Adrenal gland (tissue), 12 donors: ENCODE results near the gene TOMM40. TPM values are rescaled to one million over a fixed set of nuclear protein-coding genes. Genes with fewer than 3 reads are reported as not detected.

Experiments used
- DNase-seq, 7 donors: peaks; one replicate each; pipeline ENCODE4 v3.0.0-alpha.2; 2019 to 2020
- H3K27ac ChIP-seq, 5 donors: fragments of 200-600 bp; sonication (generic) in 4 of 5; 1 replicate in 3 of 5; 2 replicates in 2 of 5; pipeline versions ENCODE4 v1.5.1 to v1.8.0; 2016 to 2020; ENCODE audit warnings: mild to moderate bottlenecking in 1 of 5
- H3K27me3 ChIP-seq: fragments of 200-600 bp; 2 replicates; pipeline ENCODE4 v1.8.0; 2021
- H3K36me3 ChIP-seq, 2 donors: fragments of 200-600 bp; replicated peaks in 1 of 2; 1 replicate in 1 of 2; 2 replicates in 1 of 2; pipeline versions ENCODE4 v1.5.1 to v1.8.0; 2018 to 2022
- H3K4me1 ChIP-seq, 2 donors: fragments of 200-600 bp; replicated peaks in 1 of 2; 1 replicate in 1 of 2; 2 replicates in 1 of 2; pipeline versions ENCODE4 v1.5.1 to v1.8.0; 2018 to 2021
- H3K4me3 ChIP-seq, 4 donors: fragments of 200-600 bp; sonication (generic) in 3 of 4; one replicate each; pipeline ENCODE4 v1.5.1; 2016 to 2018
- H3K9me3 ChIP-seq, 3 donors: fragments of 200-600 bp; sonication (generic) in 1 of 3; replicated peaks in 1 of 3; 1 replicate in 2 of 3; 2 replicates in 1 of 3; pipeline versions ENCODE4 v1.5.1 to v1.8.0; 2016 to 2021
- CTCF ChIP-seq, 6 experiments: fragments of 450-650 bp in 4 of 6; fragments of 200-600 bp in 2 of 6; sonication (generic) in 1 of 6; IDR thresholded peaks; 1 replicate in 5 of 6; 2 replicates in 1 of 6; pipeline versions ENCODE4 v1.5.1 to v1.8.0; 2016 to 2021; ENCODE audit warnings: antibody characterized with exemption in 6 of 6, mild to moderate bottlenecking in 2 of 6, moderate library complexity in 1 of 6
- POLR2A ChIP-seq, 2 donors: fragments of 450-650 bp; IDR thresholded peaks; one replicate each; pipeline ENCODE4 v1.6.1; 2017; ENCODE audit warnings: antibody characterized with exemption in 2 of 2, mild to moderate bottlenecking in 2 of 2, moderate library complexity in 1 of 2
- WGBS, 4 donors: extraction: QIAGEN DNeasy Blood & Tissue Kit in 2 of 4; methylation state at CpG; one replicate each; pipeline versions ENCODE4 v1.1.5 to v1.1.7; 2013 to 2017; 5-methylcytosine and 5-hydroxymethylcytosine counted together
- intact Hi-C, 2 donors: fragments of 100-400 bp; cut with DNase I; formaldehyde crosslinking; loops; one replicate each; pipeline versions ENCODE4 v1.14.1 to v1.15.0; 2022 to 2023
- polyA plus RNA-seq, 3 donors: library from polyadenylated mRNA; stranded (reverse); fragments of 200-250 nt in 2 of 3; fragments of 350-450 nt in 1 of 3; fragmentation: Illumina TruSeq in 1 of 3; extraction: RNeasy Lipid Tissue Mini Kit (QIAGEN cat#74804) in 1 of 3; gene quantifications; one replicate each; pipeline ENCODE4 v1.2.3, GENCODE V29; 2013 to 2014
- total RNA-seq, 9 donors: library from RNA; depleted of rRNA in 4 of 9; stranded (reverse); fragments of >200 nt in 4 of 9; fragments of 120-200 nt in 1 of 9; fragmentation: NEBNext Ultra II Directional in 1 of 9; extraction: Animal tissue kit (Norgen Biotek cat#: 25700) in 1 of 9; gene quantifications; one replicate each; pipeline versions ENCODE4 v1.1.0 to v1.2.4, GENCODE V29; 2013 to 2023
- donor health status: healthy with polysubstance abuse.
- donor health status: Bipolar disorder and iron deficiency.
- donor health status: DM: yes; HTN: yes; CAD: no.
- donor health status: DM: no; HTN: no; CAD: no.
- donor health status: DM: no; HTN: no; CAD: no.
- donor health status: DM: yes; HTN: yes; CAD: no.

Gene TOMM40
- total and polyA plus RNA-seq, 12 donors = 53.1 to 248 (median 68.8) TPM

GRCh38 chr19:44865196-44865767 is 25.8 kb upstream of the TOMM40 start:
- TF ChIP-seq CTCF (IDR thresholded peaks at IDR 0.05) (no peak), POLR2A (IDR thresholded peaks at IDR 0.05) (no peak)
- Histone ChIP-seq H3K4me3 (no peak overlapping the region), H3K27me3 (no peaks in the 10 kb centered on the region), H3K4me1 (peaks cover 4 to 15% of the 10 kb centered on the region in 2 donors), H3K9me3 (no peaks in the 10 kb centered on the region), H3K27ac (no peak overlapping the region), H3K36me3 (peaks cover 0 to 30% of the 10 kb centered on the region in 2 donors)
- 91 to 97% (median 93%) methylated on average over 18 to 27 of the region's 27 CpGs for WGBS, 4 donors
- intact Hi-C loops = no loop called here
- DNase-seq = no peak

DNA sequence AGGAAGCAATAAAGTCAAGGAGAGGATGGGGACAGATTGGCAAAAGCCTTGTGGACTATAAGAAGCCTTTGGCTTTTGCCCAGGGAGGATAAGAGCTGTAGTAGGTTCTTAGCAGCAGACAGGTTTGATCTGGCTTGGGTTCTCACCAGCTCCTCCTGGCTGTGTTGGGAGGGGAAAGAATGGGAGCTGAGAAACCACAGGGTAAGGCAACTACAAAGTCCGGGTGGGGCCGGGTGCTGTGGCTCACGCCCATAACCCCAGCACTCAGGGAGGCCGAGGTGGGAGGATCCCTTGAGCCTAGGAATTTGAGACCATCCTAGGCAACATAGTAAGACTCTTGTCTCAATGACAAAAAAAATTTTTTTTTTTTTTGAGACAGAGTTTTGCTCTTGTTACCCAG is 24.4 kb upstream of the TOMM40 start:
- WGBS, 4 donors = 86 to 97% (median 91%) methylated on average over 4 of the region's 4 CpGs

DNA sequence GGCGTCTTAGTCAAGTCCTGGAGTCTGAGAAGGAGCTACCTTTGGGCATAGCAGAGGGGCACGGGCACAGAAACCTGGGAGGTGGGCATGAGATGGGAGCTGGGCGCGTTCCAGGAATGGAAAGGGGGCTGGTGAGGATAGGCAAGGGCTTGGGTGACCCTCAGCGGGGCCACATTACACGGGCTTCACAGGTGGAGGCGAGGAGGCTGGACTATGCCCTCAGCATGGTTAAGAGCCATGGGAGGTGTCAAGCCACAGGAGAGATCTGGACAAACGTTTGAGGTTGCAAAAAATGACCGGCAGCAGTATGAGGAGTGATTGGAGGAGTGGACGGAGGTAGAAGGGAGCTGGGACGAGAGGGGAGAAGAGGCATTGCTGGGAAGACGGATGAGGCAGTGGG is 23.5 kb upstream of the TOMM40 start:
- Histone ChIP-seq H3K4me3 (no peak overlapping the region), H3K36me3 (peaks cover 0 to 41% of the 10 kb centered on the region in 2 donors), H3K27me3 (no peaks in the 10 kb centered on the region), H3K4me1 (peaks cover 6 to 22% of the 10 kb centered on the region in 2 donors), H3K27ac (peak overlapping the region in 1 of 5 donors; percentile 22), H3K9me3 (no peaks in the 10 kb centered on the region)
- 82 to 93% (median 90%) methylated on average over 12 of the region's 12 CpGs for WGBS, 4 donors
- TF ChIP-seq POLR2A (IDR thresholded peaks at IDR 0.05) (no peak), CTCF (IDR thresholded peaks at IDR 0.05) (no peak)
- intact Hi-C loops = no loop called here
- no peak for DNase-seq

More for the DNA sequence above, 24.4 kb upstream of the TOMM40 start:
- no peaks in the 10 kb centered on the region for H3K27me3 ChIP-seq
- DNase-seq = no peak
- H3K27ac ChIP-seq = no peak overlapping the region
- peaks cover 0 to 32% of the 10 kb centered on the region in 2 donors for H3K36me3 ChIP-seq
- TF ChIP-seq CTCF (IDR thresholded peaks at IDR 0.05) (no peak), POLR2A (IDR thresholded peaks at IDR 0.05) (no peak)
- no peak overlapping the region for H3K4me3 ChIP-seq
- intact Hi-C loops = no loop called here
- peaks cover 6 to 22% of the 10 kb centered on the region in 2 donors for H3K4me1 ChIP-seq
- no peaks in the 10 kb centered on the region for H3K9me3 ChIP-seq

DNA sequence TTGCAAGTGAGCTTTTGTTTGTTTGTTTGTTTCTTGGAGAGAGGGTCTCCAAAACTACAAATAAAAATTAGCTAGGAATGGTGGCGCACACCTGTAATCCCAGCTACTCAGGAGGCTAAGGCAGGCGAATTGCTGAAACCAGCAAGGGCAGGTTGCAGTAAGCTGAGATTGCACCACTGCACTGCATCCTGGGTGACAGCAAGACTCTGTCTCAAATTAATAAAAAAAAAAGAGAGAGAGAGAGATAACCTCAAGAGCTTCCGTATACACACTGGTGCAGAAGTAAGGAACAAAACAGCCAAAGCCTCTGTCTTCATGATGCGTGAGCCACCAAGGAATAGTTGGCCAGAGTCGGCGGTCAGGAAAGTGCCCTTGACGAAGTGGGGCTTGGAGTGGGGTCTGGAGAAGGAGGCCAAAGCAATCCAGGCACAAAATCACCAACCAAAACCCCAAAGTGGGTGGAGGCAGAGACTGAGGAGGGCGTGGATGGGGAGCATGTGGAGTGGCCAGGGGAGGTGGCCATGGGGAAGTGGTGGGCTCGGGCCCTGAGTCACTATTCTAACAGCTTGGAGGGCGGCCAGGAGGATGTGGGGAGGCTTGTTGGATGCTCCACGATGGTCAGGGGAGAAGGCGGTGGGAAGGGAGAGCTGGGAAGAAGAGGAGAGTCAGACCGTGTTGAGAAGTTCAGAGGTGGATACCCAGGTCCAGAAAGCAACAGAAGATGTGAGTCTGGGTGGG is 21.2 kb upstream of the TOMM40 start:
- peak in 6 of 7 donors; percentile 58 to 75 (median 68) for DNase-seq
- Histone ChIP-seq H3K27ac (peak overlapping the region in 3 of 5 donors; percentile 14 to 80 (median 79)), H3K36me3 (peaks cover 0 to 62% of the 10 kb centered on the region in 2 donors), H3K9me3 (no peaks in the 10 kb centered on the region), H3K27me3 (no peaks in the 10 kb centered on the region), H3K4me1 (peaks cover 6 to 22% of the 10 kb centered on the region in 2 donors), H3K4me3 (no peak overlapping the region)
- 56 to 66% (median 61%) methylated on average over 13 of the region's 13 CpGs for WGBS, 4 donors
- TF ChIP-seq POLR2A (IDR thresholded peaks at IDR 0.05) = no peak
- no peak for TF ChIP-seq CTCF (IDR thresholded peaks at IDR 0.05)
- intact Hi-C loops = no loop called here
